ENCODE results near the gene NIPAL4.
"Not testable (repeated sequence)": the region's sequence is repeated elsewhere in the genome, so short reads cannot be mapped to it uniquely, and the experiment has no call there.

NIPAL4 gene

GRCh38 chr5:157463621-157464518 lies 3.9 kb downstream of the NIPAL4 start:
- DNase-seq (ENCODE audit: low read depth), result no peak

- no peak for DNase-seq (ENCODE audit: low read depth)
These were observed 4.6 kb downstream of the NIPAL4 start for GRCh38 chr5:157464519-157465171.

GRCh38 chr5:157468293-157468965 lies 8.4 kb downstream of the NIPAL4 start:
- no peak for DNase-seq (ENCODE audit: low read depth)

- DNase-seq (ENCODE audit: low read depth), result no peak
These were observed 9.1 kb downstream of the NIPAL4 start for GRCh38 chr5:157469073-157469472.

GRCh38 chr5:157469687-157470086 lies 9.7 kb downstream of the NIPAL4 start:
- no peak for DNase-seq (ENCODE audit: low read depth)

- no peak for DNase-seq (ENCODE audit: low read depth)
These were observed 10.6 kb downstream of the NIPAL4 start for GRCh38 chr5:157470631-157471030.

- no peak for DNase-seq (ENCODE audit: low read depth)
These were observed 11.7 kb downstream of the NIPAL4 start for GRCh38 chr5:157471709-157472108.

- DNase-seq (ENCODE audit: low read depth), result no peak
These were observed 13.6 kb downstream of the NIPAL4 start for GRCh38 chr5:157473383-157474320.

GRCh38 chr5:157475432-157475831 lies 15.4 kb downstream of the NIPAL4 start:
- DNase-seq (ENCODE audit: low read depth), result no peak

GRCh38 chr5:157476702-157477408 lies 16.8 kb downstream of the NIPAL4 start:
- no peak for DNase-seq (ENCODE audit: low read depth)

- no peak for DNase-seq (ENCODE audit: low read depth)
These were observed 17.9 kb downstream of the NIPAL4 start for GRCh38 chr5:157477814-157478494.

- DNase-seq (ENCODE audit: low read depth), result no peak
These were observed 18.7 kb downstream of the NIPAL4 start for GRCh38 chr5:157478726-157479125.

GRCh38 chr5:157479166-157479565 lies 19.2 kb downstream of the NIPAL4 start:
- DNase-seq (ENCODE audit: low read depth), result no peak

GRCh38 chr5:157479612-157480510 lies 19.8 kb downstream of the NIPAL4 start:
- DNase-seq (ENCODE audit: low read depth), result no peak

GRCh38 chr5:157481265-157481664 lies 21.3 kb downstream of the NIPAL4 start:
- no peak for DNase-seq (ENCODE audit: low read depth)

GRCh38 chr5:157481666-157482065 lies 21.7 kb downstream of the NIPAL4 start:
- DNase-seq (ENCODE audit: low read depth), result no peak

- not testable (repeated sequence) for DNase-seq (ENCODE audit: low read depth)
These were observed 22.7 kb downstream of the NIPAL4 start for GRCh38 chr5:157482702-157483101.

- no peak for DNase-seq (ENCODE audit: low read depth)
These were observed 24.8 kb downstream of the NIPAL4 start for GRCh38 chr5:157484768-157485167.

- no peak for DNase-seq (ENCODE audit: low read depth)
These were observed 25.3 kb downstream of the NIPAL4 start for GRCh38 chr5:157485340-157485739.
